GM19395 (cell line): ENCODE measurements around the gene CDKN2B-AS1.
"Not testable (repeated sequence)": the region's sequence is repeated elsewhere in the genome, so short reads cannot be mapped to it uniquely, and the experiment has no call there.

Source experiments
- ATAC-seq: cut with Tn5 transposase; IDR thresholded peaks from one replicate; pipeline ENCODE4 v1.9.1; 2021; ENCODE audit warnings: mild to moderate bottlenecking, moderate library complexity; ENCODE audit not compliant: unreplicated experiment

The CDKN2B-AS1 gene

DNA sequence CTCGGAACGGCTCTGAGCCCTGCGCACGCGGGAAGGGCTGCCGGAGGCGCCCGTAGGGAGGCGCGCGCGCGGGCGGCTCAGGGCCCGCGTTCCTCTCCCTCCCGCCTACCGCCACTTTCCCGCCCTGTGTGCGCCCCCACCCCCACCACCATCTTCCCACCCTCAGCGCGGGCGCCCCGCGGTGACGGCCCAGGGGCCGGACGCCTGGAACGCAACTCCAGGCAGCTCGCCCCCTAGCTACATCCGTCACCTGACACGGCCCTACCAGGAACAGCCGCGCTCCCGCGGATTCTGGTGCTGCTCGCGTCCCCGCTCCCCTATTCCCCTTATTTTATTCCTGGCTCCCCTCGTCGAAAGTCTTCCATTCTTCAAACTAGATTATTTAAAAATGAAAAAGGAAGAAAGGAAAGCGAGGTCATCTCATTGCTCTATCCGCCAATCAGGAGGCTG, at the start of gene CDKN2B-AS1:
CDKN2B-AS1 (plus strand) TSS at position 236 of the 450 bp plus-strand sequence.
- peak; percentile 53 for ATAC-seq

DNA sequence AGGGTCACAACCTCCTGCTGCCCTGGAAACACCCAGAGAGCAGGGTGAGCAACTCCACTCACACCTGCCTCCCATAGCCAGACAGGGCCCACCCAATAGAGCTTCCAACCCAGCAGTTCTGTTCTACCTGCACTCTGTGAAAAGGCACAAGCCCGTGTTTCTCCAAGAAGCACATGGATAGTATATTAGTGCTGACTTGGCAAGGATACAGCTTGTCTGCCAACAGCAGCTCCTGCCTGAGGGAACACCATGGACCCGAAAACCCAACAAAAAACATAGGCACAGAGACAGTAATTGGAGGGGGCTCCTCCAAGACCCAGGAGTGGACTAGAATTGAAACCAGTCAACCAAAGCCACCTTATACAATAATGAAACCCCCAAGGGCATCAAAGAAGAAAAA, 49.0 kb upstream of the CDKN2B-AS1 start:
- no peak for ATAC-seq

DNA sequence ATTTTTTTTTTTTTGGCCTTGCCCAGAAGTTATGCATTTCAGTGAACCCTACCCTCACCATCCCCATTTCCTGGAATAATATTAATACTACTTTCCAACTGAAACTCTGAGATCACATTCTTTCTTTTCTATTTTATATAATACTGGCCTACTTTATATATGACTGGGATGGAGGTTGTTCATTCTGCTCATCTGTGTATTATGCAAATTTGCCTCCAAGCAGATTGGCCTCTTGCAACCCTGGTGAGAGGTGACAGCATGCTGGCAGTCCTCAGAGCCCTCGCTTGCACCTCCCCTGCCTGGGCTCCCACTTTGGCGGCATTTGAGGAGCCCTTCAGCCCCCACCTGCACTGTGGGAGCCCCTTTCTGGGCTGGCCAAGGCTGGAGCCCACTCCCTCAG, 35.8 kb upstream of the CDKN2B-AS1 start:
- ATAC-seq, result no peak

DNA sequence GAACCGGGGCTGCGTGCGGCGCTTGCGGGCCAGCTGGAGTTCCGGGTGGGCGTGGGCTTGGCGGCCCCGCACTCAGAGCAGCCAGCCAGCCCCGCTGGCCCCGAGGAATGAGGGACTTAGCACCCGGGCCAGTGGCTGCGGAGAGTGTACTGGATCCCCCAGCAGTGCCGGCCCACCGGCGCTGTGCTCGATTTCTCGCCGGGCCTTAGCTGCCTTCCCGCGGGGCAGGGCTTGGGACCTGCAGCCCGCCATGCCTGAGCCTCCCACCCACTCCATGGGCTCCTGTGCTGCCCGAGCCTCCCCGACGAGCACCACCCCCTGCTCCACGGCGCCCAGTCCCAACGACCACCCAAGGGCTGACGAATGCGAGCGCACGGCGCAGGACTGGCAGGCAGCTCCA, 35.3 kb upstream of the CDKN2B-AS1 start:
- ATAC-seq, result not testable (repeated sequence)

DNA sequence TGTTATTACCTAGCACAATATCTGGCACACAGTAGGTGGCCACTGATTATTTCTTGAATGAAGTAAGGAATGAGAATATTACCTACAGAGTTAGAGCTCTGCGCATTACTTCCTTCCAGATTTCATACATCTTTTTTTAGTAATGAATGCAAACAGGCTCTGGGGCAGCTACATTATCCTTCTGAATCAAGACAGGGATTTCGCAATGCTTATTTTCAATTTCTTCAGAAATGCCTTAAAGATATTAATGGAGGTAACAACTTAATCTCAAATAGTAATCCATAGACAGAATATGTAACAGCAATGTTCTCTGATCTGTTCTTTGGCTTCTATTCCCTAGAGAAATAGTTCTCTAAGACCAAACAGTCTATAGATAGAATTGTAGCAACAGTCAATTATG, 33.0 kb upstream of the CDKN2B-AS1 start:
- no peak for ATAC-seq

DNA sequence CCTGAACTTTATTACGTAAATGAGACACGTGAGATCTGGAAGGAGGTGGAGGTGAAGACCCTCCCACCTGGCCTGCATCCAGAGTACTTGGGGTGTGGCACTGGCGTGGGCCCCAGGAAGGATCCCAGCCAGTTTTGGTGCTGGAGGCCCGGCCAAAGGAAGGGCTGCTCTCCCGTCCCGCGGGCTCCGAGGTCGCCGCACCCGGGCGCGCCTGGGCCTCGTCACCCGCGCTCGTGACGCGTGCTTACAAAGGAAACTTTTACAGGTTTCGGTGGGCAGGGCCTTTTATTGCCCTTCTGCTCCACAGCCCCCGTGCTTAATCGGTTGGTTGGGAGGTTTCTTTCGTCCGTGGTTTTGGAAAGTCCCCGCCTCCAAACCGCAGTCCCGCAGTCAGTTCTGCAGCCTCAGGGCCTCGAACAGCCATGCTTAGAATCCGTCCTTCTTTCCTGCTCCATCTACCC, 29.6 kb upstream of the CDKN2B-AS1 start:
- ATAC-seq, result peak; percentile 76

DNA sequence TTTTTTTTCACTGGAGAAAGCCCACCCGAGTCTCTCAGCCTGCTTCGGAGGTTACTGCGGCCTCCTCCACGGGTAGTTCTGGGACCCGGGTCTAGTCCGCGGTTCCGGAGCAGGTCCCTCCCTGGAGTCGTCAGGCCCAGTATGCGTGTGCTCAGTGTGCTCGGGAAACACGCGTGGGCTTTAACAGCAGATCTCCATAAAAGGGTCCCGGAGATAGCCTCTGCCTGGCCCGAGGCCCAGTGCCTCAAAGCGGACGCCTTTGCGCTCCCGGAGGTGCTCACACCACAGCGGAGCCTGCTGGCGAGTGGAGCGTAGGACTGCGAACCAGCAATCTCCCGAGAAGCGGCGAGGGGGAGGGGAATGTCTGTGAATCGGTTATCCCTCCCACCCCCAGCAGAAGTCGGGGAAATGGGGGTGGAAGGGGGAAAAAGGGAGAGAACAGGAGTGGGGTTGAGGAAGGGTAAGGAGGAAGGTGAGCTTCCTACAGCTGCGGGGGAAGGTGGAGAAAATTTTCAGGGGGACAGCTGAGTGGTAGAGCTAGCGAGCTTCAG, 29.1 kb upstream of the CDKN2B-AS1 start:
- peak; percentile 82 for ATAC-seq

DNA sequence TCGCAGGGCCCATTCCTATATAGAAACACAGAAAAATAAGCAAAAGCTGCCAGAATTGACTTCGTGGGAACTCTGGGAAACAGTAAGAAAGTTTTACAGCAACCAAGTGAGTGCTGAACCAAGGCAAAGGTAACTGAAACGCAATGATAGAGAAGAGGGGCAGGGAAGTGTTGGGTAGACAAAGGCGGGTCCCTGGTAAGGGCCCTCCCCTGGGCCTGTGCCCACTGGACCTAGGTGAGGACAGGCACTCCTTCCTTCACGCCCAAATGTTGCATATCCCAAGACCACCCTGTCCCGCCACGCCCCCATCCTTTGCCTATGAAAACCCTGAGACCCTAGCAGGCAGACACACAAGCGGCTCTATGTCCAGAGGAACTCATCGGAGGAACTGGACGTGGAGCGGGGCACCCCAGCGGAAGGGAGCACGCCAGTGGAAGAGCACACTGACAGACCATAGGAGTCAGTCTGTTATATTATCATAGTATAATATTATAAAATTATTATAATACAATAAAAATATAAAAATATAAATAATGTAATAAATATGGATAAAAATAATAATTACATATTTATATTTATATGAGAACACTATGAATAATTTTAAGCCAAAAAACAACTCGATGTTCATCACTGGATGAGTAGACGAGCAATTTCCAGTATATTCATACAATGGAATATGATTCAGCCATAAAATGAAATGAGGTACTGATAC, 28.3 kb upstream of the CDKN2B-AS1 start:
- ATAC-seq, result no peak

DNA sequence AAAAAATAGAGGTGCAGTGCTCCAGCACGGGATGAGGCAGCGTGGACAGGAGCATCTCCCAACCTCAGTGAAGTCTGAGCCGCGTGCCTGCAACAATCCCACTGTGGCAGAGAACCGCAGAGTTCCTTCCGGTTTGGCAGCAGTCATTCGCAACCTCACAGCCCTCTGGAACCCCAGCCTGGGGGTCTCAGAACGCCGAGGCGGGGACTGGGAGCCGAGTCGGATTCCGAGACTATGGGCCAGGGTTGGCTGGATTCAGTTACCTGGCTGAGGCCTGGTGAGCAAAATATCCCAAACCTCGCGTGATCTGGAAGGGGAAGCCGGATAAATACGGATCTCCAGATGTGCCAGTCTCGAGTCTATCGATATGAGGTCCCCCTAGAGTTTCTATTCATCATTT, 27.4 kb upstream of the CDKN2B-AS1 start:
- ATAC-seq, result no peak

DNA sequence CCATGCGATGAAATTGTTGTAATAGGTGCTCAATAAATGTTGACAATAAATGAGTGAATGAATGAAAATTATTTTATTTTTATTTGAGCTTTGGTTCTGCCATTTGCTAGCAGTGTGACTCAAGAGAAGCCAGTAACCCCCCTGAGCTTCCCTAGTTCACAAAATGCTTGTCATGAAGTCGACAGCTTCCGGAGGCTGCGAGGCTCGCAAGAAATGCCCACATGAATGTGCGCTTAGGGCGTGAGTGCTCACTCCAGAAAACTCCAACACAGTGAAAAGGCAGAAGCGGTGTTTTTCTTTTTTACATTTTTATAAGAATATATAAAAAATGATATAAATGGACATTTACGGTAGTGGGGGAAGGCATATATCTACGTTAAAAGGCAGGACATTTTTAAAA, 26.9 kb upstream of the CDKN2B-AS1 start:
- ATAC-seq, result no peak

DNA sequence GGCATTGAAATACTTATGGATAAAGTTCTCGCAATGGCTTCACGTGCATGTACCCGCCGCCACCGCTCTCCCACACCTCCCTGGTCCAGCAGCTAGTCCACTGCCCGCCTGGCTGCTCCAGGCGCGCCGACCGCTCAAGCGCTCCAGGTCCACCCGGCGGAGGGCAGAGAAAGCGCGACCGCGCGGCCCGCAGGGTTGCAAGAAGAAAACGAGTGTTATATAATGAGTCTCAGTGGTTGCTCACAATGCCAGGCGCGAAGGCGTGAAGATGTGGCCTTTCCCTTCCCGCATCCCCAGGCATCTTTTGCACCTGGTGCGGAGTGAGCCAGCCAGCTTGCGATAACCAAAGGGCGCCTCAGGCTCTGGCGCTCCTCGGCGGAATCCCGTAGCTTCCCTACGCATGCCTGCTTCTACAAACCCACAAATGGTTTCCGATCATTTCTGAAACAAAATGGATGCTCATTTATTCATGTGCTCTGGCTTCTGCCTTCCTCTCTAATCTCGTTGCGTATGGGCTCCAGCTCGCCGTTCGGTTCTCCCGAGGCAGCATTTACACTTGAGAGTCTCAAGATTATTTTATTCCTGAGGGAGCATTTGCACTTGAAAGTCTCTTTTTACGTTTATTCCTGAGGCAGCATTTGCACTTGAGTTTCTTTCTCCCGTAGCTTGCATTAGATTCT, 26.1 kb upstream of the CDKN2B-AS1 start:
- no peak for ATAC-seq

DNA sequence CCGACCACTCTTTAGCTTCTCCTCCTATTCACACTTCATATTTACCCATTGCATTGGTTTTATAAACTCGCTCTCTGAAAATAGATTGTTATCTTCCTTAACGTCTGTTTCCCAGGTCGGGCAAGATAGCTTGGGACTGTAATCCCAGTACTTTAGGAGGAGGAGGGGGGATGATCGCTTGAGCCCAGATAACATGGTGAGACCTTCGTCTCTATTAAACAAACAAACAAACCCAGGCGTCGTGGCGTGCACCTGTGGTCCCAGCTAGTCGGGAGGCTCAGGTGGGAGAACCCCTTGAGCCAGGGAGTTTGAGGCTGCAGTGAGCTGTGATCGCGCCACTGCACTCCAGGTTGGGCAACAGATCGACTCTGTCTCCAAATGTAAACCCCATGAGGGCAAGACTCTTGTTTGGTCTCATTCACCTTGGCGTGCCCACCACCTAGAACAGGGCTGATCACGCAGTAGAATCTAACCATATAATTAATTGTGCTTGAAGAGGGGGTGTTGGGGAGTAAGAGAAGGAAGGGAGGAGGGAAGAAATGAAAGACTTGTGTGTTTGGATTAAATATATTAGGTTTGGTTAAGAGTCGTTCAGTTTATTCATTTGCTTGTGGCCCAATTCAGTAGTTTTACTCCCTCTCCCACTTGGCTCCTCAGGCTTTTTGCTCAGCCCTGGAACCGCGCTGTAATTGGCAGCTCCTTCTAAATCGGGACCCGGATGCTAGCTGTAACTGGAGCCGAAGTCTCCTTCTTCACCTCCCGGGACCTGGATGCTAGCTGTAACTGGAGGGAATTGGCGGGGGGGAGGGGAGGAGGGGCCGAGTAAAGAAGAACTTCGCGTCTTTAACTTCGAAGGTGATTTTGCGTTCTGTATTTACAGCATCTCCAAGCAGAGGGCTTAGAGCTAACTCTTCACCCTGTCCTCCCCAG, 25.3 kb upstream of the CDKN2B-AS1 start:
- no peak for ATAC-seq

DNA sequence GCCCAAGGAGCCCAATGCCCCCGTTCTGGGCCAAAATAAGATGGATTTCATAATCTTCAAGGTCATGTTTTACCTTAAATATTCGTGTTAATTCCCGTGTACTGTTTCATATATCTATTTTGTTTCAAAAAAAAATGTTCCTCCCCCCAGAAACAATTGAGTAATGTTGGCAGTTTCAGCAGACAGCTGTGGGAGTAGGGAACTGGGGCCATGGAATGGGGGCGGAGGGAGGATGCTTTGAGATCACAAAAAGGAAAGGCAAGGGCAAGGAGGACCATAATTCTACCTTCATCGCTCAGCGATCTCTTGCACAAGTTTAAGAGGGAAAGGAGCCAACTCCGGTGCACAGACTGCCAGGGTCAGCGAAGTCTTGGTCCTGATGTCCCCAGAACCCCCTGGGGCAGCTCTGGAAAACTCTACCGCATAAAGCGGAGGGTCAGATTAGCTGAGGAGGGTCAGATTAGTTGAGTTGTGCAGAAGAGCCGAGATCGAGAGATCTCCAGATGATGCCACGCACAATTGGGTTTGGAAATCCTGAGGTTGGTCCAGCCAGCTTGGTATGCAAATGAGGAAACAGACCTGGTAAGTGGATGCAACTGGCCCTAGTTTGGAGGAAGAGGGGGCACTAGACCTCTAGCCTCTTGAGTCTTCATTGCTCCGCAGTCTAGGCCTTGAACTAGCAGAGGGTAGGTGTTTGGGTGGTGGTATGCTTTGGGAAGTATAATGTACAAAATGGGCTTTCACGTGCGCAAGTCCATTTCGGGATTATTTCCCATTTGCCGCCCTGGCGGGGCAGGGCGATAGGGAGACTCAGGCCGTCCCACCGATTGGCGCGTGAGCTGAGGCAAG, 24.4 kb upstream of the CDKN2B-AS1 start:
- no peak for ATAC-seq

DNA sequence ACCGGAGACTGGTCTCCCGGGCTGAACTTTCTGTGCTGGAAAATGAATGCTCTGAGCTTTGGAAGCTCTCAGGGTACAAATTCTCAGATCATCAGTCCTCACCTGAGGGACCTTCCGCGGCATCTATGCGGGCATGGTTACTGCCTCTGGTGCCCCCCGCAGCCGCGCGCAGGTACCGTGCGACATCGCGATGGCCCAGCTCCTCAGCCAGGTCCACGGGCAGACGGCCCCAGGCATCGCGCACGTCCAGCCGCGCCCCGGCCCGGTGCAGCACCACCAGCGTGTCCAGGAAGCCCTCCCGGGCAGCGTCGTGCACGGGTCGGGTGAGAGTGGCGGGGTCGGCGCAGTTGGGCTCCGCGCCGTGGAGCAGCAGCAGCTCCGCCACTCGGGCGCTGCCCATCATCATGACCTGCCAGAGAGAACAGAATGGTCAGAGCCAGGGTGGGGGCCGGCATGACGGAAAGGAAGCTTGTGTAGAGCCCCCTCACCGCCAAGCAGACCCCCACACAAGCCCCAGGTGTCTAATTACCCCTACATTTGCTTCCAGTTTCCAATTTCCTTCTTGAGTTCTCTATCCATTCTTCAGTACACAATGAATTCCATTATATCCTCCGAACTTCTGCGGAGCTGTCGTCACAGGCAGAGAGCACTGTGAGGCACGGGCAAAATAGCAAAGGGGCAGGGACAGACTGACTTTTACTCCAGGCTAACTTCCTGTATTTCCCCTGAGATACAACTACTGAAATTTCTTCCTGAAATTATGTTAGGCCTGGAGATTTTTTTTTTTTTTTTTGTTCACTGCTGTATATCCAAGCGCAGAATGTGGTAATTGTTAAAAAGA, 23.6 kb upstream of the CDKN2B-AS1 start:
- no peak for ATAC-seq

DNA sequence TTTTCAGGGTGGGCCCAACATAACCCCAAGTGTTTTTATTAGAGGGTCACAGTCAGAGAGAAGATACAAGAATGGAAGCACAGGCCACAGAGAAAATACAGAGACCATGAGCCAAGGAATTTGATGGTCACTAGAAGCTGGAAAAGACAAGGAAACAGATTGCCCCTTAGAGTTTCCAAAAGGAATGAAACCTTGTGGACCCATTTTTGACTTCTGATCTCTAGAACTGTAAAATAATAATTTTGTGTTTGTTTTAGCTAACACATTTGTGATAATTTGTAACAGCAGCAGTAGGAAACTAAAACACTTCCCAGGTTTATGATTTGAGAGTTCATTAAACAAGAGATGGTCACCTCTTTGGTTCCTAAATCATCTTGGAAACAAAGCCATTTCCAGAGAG, 22.2 kb upstream of the CDKN2B-AS1 start:
- ATAC-seq, result no peak

DNA sequence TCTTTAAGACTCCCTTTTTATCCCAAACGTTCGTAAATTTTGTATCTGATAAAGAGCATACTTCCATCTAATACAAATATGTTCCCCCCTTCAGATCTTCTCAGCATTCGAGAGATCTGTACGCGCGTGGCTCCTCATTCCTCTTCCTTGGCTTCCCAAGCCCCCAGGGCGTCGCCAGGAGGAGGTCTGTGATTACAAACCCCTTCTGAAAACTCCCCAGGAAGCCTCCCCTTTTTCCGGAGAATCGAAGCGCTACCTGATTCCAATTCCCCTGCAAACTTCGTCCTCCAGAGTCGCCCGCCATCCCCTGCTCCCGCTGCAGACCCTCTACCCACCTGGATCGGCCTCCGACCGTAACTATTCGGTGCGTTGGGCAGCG, 20.3 kb upstream of the CDKN2B-AS1 start:
- no peak for ATAC-seq

DNA sequence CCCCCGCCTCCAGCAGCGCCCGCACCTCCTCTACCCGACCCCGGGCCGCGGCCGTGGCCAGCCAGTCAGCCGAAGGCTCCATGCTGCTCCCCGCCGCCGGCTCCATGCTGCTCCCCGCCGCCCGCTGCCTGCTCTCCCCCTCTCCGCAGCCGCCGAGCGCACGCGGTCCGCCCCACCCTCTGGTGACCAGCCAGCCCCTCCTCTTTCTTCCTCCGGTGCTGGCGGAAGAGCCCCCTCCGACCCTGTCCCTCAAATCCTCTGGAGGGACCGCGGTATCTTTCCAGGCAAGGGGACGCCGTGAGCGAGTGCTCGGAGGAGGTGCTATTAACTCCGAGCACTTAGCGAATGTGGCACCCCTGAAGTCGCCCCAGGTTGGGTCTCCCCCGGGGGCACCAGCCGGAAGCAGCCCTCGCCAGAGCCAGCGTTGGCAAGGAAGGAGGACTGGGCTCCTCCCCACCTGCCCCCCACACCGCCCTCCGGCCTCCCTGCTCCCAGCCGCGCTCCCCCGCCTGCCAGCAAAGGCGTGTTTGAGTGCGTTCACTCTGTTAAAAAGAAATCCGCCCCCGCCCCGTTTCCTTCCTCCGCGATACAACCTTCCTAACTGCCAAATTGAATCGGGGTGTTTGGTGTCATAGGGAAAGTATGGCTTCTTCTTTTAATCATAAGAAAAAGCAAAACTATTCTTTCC, 19.7 kb upstream of the CDKN2B-AS1 start:
- peak; percentile 66 for ATAC-seq

DNA sequence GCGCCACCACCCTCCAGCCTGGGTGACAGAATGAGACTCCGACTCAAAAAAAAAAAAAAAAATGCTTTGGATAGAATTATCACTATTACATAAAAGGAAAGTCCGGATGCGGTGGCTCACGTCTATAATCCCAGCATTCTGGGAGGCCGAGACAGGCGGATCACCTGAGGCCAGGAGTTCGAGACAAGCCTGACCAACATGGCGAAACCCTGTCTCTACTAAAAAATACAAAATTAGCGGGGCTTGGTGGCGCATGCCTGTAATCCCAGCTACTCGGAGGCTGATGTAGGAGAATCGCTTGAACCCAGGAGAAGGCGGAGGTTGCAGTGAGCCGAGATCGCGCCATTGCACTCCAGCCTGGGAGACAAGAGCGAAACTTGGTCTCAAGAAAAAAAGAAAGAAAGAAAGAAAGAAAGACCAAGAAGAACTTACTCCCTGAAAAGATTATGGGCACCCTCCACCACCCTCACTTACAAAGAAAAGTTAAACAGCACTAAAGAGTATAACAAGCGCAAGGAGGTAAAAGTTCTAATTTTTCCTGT, 18.2 kb upstream of the CDKN2B-AS1 start:
- ATAC-seq, result no peak
